GM15510 (cell line): ENCODE data around the gene DGKI.

ENCODE experiments used
- POLR2A ChIP-seq: IDR thresholded peaks from 3 replicates; pipeline ENCODE4 v1.6.1; 2011; ENCODE audit warnings: borderline replicate concordance; ENCODE audit not compliant: insufficient read length; ENCODE audit errors: extremely low read depth

The DGKI gene

DNA sequence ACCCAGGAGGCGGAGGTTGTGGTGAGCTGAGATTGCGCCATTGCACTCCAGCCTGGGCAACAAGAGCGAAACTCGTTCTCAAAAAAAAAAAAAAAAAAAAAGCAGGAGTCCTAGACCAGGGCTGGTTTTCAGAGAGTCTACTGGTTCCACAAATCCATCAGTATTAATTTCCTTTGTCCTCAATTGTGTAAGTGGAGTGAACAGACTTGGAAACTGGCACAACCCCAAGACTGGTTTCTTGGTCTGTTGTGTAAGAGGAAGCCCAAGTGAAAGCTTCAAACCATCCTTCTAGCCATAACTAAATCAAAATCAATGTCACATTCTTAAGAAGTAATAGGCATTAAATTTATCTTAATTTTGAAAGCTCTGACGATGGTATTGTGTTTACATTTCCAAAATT lies 213.6 kb downstream of the DGKI start:
- no peak for TF ChIP-seq POLR2A

DNA sequence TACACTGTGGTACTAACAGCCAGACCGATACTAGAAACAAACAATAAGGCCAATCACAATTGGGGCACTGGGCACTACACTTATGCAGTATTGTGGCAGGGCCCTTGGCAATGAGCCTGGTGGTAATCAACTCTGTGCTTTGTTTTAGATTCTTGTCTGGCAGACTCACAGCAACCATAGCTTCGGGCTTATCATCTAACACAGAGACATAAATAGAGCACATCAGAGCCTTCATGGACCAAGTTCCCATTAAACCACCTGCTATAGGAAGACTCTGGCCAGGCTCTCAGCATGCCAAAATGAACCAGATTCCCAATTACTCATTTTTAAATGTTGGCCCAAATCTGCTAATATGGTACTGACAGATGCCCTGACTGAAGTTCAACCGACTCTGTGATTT lies 218.6 kb downstream of the DGKI start:
- no peak for TF ChIP-seq POLR2A

DNA sequence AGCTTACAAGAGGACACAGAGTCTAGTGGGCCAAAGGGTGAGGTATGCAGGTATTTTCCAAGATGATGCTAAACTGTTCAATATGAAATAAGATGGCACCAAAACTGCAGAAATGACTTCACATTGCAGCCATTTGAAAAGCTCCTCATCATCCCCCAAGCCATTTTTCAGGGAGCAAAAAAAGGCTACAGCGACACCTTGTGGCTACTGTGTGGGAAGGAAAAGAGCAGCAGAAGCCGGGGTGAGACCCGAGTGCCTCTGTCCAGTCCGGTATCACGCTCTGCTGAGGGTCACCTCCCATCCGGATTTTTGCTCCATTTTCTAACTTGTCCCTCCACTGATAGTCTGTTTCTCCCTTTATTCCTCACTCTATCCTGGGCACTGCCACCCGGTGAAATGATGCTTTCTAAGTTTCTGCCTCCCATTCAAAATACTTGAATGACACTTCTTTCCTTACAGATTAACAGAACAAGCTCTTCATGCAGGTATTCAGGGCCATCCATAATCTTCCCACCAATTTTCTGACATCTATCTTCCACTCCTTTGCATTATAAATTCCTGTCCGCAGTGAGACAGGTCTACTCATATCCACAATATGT lies 220.2 kb downstream of the DGKI start:
- no peak for TF ChIP-seq POLR2A

DNA sequence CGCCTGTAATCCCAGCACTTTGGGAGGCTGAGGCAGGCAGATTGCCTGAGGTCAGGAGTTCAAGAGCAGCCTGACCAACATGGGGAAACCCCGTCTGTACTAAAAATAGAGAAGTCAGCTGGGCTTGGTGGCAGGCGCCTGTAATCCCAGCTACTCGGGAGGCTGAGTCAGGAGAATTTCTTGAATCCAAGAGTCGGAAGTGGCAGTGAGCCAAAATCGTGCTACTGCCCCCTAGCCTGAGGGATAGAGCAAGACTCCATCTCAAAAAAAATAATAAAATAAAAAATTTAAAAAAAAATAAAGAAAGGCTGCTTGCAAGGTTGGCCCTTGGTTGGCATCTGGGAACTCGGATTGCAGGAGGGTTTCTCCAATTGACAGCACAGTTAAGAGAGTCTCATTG lies 221.6 kb downstream of the DGKI start:
- no peak for TF ChIP-seq POLR2A

DNA sequence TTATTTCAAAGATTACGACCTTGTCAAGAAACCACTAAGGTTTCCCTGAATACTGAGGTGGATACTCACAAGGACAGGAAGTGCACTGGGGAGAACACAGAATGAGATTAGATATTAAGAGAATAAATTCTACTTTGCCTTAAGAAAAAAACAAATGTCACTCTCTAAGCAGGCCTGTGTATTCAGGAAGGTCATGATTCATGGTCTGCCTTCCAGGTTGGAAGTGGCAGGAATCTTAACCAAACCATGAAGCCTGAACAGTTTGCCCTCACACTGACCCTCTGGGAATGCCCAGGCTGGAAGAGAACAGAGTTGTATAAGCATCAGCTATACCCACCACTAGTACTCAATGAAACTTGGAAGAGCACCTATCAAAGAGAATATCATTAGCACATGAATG lies 227.6 kb downstream of the DGKI start:
- TF ChIP-seq POLR2A, result no peak

DNA sequence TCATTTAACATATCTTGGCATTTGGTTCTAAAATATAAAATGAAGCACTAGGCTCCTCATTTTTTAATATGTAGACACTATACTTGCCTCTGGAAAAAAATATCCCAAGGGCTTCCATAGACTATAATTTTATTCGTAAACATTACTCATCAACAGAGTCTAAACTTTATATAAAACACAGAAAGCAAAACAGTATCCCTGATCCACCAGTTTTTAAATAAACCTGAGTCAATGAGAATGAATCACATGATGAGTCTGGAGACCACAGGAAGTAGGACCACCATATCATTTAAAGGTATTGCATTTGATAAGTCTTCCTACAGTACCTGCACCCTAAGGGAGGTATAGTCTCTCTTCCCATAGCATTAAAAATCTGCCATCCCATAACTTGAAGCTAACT lies 228.0 kb downstream of the DGKI start:
- no peak for TF ChIP-seq POLR2A

DNA sequence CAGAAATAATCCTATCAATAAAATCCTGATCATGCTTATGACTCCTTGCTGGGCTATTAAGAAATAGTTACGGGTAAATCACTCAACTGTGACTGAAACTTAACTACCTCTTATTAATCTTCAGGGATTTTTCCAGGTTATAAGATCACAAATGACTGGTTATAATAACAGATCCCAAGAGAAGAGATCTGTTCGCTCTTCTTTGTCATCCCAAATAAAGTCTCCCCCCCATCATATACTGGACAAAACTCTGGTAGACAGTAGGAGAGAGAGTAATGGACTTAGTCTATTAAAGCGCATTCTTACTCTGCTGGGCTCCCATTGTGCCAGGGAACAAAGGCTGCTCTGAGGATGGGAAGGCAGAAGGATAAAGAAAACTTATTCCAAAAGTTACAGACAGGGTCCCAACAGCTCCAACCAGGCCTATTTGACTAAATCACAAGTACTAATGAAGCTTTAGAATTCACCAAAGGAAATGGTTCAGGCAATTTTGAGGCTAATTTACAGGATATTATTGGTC lies 233.7 kb downstream of the DGKI start:
- no peak for TF ChIP-seq POLR2A

DNA sequence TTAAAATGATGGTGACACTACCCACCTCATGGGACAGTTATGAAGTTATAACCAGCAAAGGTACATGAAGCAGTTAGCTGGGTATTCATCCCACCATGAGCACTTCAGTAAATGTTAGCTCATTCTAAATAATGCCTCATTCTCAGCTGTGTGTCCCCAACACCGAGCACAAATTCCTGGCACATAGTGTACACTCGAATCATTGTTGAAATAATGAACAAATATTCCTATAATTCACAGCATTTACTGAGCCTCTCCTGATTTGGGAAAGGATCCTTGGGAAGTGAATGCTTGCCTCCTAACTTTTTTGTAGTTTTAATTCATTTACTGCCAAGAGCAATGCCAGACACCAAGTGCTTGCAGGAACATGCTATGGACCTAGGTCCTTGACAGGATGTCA lies 235.2 kb downstream of the DGKI start:
- no peak for TF ChIP-seq POLR2A

DNA sequence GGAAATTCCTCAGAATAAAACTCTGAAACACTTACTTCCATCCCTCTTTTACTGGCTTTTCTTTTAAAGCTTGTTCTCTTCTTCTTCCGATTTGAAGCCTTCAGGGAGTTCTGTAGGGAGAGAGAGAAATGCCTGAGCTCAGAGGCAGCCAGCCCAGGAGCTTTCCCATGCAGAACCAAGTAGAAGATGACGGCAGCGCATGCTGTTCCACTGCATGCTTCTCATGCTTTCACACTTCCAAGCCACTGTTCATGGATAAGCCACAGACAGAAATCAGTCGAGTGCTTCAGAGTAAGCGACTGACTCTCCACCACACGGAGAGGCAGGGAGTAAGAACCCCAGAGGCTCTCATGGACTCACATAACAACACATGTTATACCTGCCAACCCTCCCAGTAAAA lies 237.3 kb downstream of the DGKI start:
- no peak for TF ChIP-seq POLR2A

DNA sequence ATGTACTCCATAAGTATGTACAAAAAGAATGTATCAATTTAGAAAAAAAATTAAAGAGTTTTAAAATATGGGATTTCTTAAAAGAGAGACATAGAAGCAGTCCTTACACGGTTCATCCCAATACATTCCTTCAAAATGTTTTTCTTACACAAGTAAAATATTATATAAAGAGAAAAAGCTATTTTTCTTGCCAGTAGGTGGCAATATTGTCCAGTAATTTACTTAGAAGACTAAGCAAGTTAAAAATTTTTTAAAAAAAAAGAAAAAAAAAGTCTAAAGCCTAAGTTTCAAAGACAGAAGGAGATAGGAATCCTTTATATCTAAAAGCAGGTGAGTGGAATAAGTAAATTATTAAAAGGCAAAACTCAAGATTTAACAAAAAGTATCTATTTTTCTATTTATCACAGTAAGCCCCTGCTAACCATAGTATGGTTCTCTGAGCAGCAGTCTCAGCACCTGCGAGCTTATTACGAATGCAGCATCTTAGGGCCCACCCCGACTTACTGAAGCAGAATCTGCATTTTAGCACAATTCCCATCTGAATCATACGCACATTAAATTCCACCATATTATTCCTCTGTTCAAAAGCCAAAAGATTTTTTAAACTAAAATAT lies 240.6 kb downstream of the DGKI start:
- TF ChIP-seq POLR2A, result no peak

DNA sequence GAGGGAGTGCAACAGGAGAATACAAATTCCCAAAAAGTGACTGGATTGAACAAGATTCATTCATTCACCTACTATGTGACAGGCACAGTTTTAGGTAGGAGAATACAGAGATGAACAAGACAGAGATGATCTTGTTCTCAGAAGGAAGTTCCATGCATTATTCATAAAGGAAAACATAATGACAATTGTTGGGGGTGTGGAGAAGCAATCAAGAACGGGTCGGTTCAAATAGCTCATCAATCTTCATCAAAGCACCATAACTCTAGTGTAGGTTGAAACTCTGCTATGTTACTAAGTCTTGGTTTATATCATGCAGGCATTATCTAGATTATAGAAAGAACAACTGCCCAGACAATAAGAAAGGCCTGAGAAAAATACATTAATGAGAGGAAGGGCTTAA lies 243.7 kb downstream of the DGKI start:
- TF ChIP-seq POLR2A, result no peak

DNA sequence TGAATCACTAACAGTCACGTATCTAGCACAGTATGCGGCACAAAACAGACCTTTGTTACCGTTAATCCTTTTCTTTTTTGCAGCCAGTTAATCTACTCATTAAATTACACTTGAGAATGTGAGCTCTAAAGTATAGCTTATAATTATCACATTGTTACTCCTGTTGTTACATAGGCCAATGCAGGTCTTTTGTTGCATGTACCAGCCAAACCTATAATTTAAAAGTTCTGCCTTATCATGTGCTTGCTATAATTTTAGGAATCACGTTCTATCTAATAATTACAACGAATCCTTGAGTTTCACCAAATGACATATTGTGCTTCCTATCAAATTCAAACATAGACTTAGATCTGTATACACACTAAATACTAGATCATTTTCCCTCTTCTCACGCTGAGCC lies 245.1 kb downstream of the DGKI start:
- TF ChIP-seq POLR2A, result no peak

DNA sequence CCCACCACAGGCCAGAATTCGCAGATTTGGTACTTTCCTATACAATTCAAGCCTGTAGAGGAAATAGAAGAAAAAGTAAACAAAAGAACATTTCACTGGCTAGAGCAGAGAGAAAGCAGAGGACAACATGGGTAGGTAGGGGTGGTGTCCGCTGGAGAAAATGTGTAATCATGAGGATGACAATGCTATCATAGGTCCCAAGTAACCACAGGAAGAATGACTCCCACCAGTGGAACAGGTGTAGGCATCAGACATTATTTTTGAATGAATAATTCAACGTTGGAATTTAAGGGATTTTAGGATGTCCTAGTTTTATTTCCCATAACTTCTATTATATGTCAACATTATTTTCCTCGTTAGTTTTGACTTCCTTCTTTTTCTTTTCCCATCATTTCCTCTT lies 248.9 kb downstream of the DGKI start:
- no peak for TF ChIP-seq POLR2A

DNA sequence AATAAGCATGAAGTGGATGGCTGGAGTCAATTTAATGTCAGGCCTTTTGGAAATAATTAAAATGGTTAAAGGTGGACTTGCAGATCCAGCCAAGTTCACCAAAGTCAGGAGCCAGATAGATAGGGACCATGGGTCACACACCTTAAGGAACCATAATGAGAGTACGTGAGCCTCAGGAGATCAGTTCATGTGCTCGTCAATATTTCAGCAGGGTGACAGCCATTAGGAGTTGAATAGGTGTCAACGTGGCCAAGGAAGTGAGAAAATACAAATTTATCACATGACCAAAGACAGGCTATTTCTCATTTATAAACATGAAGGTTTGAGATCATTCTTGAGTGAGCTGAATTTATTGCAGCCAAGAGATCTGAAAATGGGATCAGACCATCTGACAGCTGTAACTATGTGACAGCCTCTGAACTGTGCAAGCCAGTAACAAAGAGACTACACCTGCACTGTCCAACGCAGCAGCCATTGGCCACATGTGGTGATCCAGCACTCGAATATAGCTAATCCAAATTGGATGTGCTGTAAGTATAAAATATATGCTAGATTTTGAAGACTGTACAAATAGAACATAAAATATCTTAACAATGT lies 253.6 kb downstream of the DGKI start:
- no peak for TF ChIP-seq POLR2A

DNA sequence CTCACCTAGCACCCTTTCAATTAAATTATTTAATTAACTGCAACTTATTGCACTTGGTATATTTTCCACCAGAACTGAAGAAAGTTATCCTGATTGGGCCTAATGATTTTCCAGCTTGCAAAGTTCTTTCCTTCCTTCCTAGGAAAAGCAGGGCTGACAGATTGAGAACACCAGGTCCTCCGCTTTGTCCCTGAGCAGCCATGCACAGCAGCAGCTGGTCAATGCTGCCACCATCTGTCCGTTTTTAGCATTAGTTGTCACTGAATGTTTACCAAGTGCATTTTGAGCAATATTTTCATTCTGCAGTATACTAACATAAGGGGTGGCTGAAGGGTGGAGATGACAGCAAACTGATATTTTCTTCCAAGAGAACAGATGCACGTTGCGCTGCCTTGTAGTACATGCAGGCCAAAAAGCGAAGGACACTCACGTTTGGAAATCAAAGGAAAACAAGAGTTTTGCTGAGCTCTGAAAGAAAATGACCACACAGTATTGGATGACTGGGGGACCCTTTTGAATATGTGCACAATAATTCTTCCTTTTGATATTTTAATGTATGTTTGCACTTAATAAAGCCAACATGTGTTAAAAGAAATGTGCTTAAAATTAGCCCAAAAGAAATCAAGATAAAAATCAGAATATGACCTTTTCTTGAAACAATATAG lies 254.4 kb downstream of the DGKI start:
- TF ChIP-seq POLR2A, result no peak
